OCI-LY7 (cell line): ENCODE data around the gene PCNX2.

Experiments used
- CTCF ChIP-seq: fragments of 200-600 bp; sonication (generic); conservative IDR thresholded peaks from 2 replicates; pipeline ENCODE4 v1.5.1; 2014; ENCODE audit warnings: mild to moderate bottlenecking, antibody characterized with exemption, low read length, moderate library complexity, mixed read lengths
- EZH2phosphoT487 ChIP-seq: fragments of 200-600 bp; sonication (generic); IDR thresholded peaks from 2 replicates; pipeline ENCODE4 v1.6.1; 2018; ENCODE audit warnings: low read depth, borderline replicate concordance, mild to moderate bottlenecking, mixed run types, antibody characterized with exemption, low read length, moderate library complexity, mixed read lengths

- no peak for TF ChIP-seq EZH2phosphoT487
- no peak for TF ChIP-seq CTCF
Measured at GRCh38 chr1:233180641-233181364, 114.7 kb downstream of the PCNX2 start.
